ENCODE measurements around the gene SND1.

The SND1 gene

GRCh38 chr7:127745445-127745844 lies 93.5 kb downstream of the SND1 start:
- no peaks in the 10 kb centered on the region for H3K4me1 ChIP-seq (ENCODE audit: control insufficient read depth, insufficient read depth, low read length)
- H3K9me3 ChIP-seq (ENCODE audit: control insufficient read depth, insufficient read depth, low read depth, low read length), result no peaks in the 10 kb centered on the region
- CTCF ChIA-PET, result interaction anchor here (0.6 kb wide), 1 partner anchor 8 kb away, joined by 3 read pairs; no protein-coding TSS in a partner anchor
- no peak overlapping the region for H3K4me3 ChIP-seq (ENCODE audit: low read depth, low read length)
- no peak overlapping the region for H3K27ac ChIP-seq (ENCODE audit: extremely low read depth, low read depth, low read length)
- POLR2A ChIA-PET, result no interaction called here
- H3K36me3 ChIP-seq (ENCODE audit: control insufficient read depth in 2 of 2, insufficient read depth in 1 of 2, low read length in 2 of 2), result peaks cover 0 to 12% of the 10 kb centered on the region in 2 experiments; a peak in 1 of 3 replicates
- TF ChIP-seq ZNF133 (tag by site-specific recombination; IDR thresholded peaks at IDR 0.05) (no peak), MYNN (tag by site-specific recombination; IDR thresholded peaks at IDR 0.05; ENCODE audit: borderline replicate concordance) (no peak), ZNF24 (tag by site-specific recombination; IDR thresholded peaks at IDR 0.05) (no peak), ZNF391 (tag by site-specific recombination; IDR thresholded peaks at IDR 0.05; ENCODE audit: borderline replicate concordance, low read depth) (no peak), ZNF623 (tag by site-specific recombination; IDR thresholded peaks at IDR 0.05) (no peak), ZNF530 (tag by site-specific recombination; IDR thresholded peaks at IDR 0.05; ENCODE audit: low read depth) (no peak), ZNF37A (tag by site-specific recombination; IDR thresholded peaks at IDR 0.05) (no peak), ZEB2 (tag by site-specific recombination; IDR thresholded peaks at IDR 0.05) (no peak)
- TF ChIP-seq, protein P1, sequence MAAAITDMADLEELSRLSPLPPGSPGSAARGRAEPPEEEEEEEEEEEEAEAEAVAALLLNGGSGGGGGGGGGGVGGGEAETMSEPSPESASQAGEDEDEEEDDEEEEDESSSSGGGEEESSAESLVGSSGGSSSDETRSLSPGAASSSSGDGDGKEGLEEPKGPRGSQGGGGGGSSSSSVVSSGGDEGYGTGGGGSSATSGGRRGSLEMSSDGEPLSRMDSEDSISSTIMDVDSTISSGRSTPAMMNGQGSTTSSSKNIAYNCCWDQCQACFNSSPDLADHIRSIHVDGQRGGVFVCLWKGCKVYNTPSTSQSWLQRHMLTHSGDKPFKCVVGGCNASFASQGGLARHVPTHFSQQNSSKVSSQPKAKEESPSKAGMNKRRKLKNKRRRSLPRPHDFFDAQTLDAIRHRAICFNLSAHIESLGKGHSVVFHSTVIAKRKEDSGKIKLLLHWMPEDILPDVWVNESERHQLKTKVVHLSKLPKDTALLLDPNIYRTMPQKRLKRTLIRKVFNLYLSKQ (tag by site-specific recombination; IDR thresholded peaks at IDR 0.05; ENCODE audit: borderline replicate concordance), result no peak
- TF ChIP-seq, protein P2, sequence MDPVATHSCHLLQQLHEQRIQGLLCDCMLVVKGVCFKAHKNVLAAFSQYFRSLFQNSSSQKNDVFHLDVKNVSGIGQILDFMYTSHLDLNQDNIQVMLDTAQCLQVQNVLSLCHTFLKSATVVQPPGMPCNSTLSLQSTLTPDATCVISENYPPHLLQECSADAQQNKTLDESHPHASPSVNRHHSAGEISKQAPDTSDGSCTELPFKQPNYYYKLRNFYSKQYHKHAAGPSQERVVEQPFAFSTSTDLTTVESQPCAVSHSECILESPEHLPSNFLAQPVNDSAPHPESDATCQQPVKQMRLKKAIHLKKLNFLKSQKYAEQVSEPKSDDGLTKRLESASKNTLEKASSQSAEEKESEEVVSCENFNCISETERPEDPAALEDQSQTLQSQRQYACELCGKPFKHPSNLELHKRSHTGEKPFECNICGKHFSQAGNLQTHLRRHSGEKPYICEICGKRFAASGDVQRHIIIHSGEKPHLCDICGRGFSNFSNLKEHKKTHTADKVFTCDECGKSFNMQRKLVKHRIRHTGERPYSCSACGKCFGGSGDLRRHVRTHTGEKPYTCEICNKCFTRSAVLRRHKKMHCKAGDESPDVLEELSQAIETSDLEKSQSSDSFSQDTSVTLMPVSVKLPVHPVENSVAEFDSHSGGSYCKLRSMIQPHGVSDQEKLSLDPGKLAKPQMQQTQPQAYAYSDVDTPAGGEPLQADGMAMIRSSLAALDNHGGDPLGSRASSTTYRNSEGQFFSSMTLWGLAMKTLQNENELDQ (tag by site-specific recombination; IDR thresholded peaks at IDR 0.05; ENCODE audit: low read depth), result no peak

DNA sequence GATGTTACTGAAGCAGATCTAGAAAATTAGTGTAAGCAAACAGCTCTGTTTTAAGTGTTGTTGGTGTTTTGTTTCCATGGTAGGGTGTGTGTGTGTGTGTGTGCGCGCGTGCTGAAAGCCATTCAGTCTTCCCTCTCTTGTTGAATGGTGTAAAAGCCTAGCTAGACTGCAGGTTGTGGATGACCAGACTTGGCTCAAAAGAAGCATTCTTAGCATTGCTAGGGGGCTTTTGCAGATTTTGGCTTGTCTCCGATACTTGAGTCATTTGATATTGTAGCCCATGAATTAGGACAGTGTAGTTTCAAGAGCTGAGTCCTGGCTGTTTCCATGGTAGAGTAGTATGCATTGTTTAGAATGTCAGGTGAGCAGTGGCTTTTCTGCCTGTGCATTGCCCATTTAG lies 99.1 kb downstream of the SND1 start:
- ChIA-PET POLR2A (no interaction called here), CTCF (no interaction called here)
- H3K4me1 ChIP-seq (ENCODE audit: control insufficient read depth, insufficient read depth, low read length), result no peaks in the 10 kb centered on the region
- TF ChIP-seq ZNF747 (tag by site-specific recombination; IDR thresholded peaks at IDR 0.05), result no peak
- no peak for TF ChIP-seq ZNF239 (tag by site-specific recombination; IDR thresholded peaks at IDR 0.05)
- TF ChIP-seq SETDB1 (IDR thresholded peaks at IDR 0.05; ENCODE audit: insufficient read length, low read length), result no peak
- TF ChIP-seq HOXD13 (CRISPR knock-in tag; IDR thresholded peaks at IDR 0.05; ENCODE audit: borderline replicate concordance), result no peak
- no peak for TF ChIP-seq ZNF654 (tag by site-specific recombination; IDR thresholded peaks at IDR 0.05; ENCODE audit: low read depth)
- no peak for TF ChIP-seq ZNF645 (tag by site-specific recombination; IDR thresholded peaks at IDR 0.05)
- TF ChIP-seq RBAK (tag by site-specific recombination; IDR thresholded peaks at IDR 0.05), result no peak
- TF ChIP-seq GLI2 (tag by site-specific recombination; IDR thresholded peaks at IDR 0.05; ENCODE audit: borderline replicate concordance, low read depth), result no peak
- no peak for TF ChIP-seq ZNF660 (tag by site-specific recombination; IDR thresholded peaks at IDR 0.05)
- no peaks in the 10 kb centered on the region for H3K9me3 ChIP-seq (ENCODE audit: control insufficient read depth, insufficient read depth, low read depth, low read length)
- peaks cover 0 to 6% of the 10 kb centered on the region in 2 experiments; a peak in 1 of 3 replicates for H3K36me3 ChIP-seq (ENCODE audit: control insufficient read depth in 2 of 2, insufficient read depth in 1 of 2, low read length in 2 of 2)
- H3K4me3 ChIP-seq (ENCODE audit: low read depth, low read length), result no peak overlapping the region
- H3K27ac ChIP-seq (ENCODE audit: extremely low read depth, low read depth, low read length), result no peak overlapping the region
